ENCODE data around the gene SV2C.
"Not testable (repeated sequence)": the region's sequence is repeated elsewhere in the genome, so short reads cannot be mapped to it uniquely, and the experiment has no call there.

Gene SV2C

DNA sequence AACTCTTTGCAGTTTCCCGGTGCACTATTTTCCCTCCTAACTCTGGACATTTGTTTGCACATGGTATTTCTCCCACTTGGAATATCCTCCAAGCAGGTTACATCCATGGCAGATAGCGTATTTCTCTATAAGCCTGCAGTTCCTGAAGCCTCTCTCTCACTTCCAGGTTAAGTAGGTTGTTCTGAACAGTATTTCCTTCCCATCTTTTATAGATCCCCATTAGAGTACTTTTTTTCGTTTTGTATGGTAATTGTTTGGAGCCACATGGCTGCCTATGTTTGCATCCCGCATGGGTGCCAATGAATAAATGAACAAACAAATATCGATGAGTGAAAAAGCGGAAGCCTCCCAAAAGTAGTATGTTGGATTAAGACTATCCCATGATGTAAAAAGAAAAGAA lies 206.5 kb downstream of the SV2C start:
- DNase-seq, result no peak
- intact Hi-C loops (cut with DNase I), result no loop called here

DNA sequence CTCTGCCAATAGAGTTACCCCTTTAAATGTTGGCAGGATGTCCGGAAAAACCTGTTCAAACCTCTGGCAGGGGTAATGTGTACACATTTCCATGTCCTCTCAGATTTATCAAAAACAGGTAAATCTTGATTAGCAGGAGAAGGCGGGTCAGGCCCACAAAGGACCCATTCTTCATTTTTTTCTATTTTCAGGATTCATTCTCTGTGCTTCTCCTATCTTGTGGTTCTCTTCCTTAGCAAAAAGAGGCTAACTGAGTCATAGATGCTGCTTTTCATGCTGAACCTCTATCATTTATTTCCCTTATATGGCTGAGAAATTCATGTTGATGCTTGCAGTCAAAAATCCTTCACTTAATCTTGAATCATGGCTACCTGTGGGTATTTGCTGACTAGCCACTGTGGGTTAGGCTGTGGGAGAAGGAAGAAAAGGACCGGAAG lies 207.2 kb downstream of the SV2C start:
- intact Hi-C loops (cut with DNase I), result no loop called here
- DNase-seq, result no peak

DNA sequence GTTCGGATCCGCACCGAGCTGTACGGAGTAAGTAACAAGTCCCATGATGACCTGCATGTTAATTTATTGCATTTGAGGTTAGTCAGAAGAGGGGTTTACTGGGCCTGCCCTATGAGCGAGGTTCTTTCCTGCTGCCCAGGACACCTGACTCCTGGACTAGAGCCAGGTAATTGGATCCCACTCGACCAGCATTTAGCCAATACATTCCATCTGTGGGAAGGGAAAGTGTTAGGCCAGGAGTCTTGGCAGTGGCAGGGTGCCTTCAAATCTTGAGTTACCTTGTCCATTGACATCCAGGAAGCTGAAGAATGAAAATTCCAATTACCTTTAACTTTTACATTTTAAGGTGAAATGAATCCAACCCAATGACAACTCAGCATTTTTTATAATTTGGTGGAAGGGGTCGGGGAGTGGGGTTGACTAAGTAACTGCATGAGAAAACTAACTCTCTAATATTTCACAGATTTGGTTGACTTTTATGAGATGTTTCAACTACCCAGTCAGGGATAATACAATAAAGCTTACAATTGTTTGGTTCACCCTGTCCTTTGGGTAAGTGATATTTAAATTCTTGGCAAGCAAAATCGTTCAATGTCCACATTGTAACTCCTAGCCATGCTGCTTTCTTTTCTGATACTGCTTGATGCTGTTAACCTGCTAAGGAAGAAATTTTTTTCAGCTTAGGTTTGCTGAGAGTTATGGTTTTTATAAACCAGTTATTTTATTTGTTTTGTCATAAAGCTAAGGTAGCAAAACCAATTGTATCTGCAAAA lies 208.3 kb downstream of the SV2C start:
- intact Hi-C loops (cut with DNase I), result no loop called here
- DNase-seq, result no peak

DNA sequence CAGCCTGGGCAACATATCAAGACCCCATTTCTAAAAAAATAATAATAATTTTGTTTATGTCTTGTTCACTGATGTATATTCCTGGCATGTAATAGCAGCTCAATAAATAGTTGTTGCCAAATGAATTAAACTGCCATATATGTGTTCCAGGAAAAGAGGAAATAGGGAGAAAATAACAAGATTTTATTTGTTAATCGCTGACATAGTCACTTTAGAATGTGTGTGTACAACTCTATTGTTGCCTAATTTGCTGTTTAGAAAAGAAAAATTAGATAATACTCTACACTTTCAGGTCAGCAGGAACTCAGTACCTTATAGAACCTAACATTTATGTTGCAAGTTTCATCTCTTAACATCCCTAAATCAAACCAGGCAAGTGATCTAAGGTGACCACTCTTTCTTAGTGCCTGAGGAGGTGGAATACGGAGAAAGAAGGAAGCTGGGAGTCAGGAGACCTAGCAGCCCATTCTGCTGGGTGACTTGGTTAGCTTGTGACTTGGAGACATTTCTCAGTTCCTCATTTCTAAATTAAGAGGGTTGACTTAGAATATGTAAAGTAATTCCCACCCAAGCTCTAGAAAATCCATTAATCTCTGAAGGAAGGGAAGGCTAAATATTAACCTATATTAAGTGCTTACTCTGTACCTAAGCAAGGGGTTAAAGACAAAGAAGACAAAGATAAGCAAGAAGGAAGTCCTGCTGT lies 209.6 kb downstream of the SV2C start:
- intact Hi-C loops (cut with DNase I), result no loop called here
- DNase-seq, result no peak

DNA sequence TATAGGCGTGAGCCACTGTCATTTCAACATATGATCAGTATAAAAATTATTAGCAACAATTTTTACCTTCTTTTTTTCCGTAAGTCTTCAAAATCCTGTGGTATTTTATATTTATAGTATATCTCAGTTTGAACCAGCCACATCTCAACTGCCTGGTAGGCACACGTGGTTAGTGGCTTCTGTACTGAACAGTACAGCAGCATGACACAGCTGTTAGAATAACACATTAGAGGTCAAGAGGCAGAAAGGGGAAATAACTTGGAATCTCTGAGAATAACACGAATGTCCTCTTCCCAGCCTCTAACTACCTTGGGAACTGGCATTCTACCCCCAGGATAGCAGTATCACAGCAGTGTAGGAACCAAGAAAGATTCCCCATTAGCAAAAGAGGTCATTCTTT lies 211.4 kb downstream of the SV2C start:
- no peak for DNase-seq
- intact Hi-C loops (cut with DNase I), result no loop called here

DNA sequence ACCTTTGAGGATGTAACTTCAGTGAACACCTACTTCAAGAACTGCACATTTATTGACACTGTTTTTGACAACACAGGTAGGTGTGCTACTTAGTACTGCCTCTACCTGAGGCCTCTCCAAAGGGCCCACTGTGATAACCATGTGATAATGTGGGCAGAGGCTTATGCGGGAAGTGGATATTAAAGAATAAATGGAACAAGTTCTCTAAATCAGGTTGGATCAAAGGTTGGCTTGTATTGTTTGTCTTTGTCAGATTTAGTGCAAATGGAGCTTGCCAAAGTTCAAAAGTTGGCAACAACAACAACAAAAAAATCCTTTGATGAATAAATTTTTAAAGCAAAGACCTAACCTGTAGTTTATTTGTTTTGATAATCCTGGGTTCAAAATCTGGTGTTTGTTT lies 215.7 kb downstream of the SV2C start:
- no peak for DNase-seq
- intact Hi-C loops (cut with DNase I), result no loop called here

DNA sequence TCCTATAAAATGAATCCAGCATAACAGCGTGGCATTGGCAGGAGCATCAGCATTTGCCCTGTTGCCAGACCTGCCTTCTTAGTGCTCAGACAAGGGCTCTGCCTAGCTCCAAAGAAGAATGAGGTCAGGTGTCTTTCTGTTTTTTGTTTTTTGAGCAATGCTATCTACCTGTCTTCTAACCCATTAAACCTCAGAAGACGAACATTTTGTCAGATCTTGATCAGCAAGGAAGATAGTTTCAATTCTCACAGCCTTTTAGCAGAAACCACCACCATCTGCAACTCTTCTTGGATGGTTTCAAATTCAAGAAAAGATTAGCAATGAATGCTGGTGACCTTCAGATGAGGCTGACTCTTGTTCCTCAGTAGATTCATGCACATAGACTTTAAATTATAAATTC lies 216.4 kb downstream of the SV2C start:
- no peak for DNase-seq
- intact Hi-C loops (cut with DNase I), result no loop called here

DNA sequence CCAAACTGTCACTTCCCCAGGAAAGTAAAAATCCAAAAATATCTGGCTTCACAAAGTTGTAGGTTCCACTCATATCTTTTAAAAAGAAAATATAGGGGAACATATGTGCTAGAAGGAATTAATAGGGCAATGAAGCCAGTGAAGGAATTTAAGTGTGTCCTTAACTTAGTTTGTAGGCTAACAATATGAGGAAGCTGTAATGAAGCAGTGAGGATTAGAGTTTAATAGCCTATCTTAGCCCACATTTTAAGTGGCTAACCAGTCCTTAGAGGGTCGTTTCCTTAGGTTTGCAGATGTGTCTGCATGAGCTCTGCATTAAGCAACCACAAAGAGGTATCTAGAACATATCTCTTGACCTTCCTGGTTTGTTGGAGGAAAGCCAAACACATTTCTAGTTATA lies 218.7 kb downstream of the SV2C start:
- intact Hi-C loops (cut with DNase I); DNase-seq: not testable (repeated sequence)

DNA sequence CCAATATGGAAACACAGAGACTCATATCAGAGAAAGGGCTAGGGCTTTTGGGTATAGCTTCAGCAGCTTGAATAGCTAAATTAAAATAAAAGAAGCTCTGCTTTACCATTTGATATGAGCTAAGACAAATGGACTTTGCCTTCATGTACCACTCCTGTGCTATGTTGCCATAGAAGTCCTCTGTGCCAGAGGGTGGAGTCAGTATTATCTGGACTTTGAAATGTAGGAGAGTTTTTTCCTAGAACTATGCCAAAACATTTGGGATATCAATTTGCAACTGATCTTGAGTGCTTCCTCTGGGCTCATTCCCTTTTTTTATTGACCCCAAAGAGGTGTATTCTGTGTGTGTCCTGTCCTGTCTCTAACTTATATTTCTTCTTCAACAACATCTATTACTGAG lies 219.5 kb downstream of the SV2C start:
- intact Hi-C loops (cut with DNase I), result not testable (repeated sequence)

DNA sequence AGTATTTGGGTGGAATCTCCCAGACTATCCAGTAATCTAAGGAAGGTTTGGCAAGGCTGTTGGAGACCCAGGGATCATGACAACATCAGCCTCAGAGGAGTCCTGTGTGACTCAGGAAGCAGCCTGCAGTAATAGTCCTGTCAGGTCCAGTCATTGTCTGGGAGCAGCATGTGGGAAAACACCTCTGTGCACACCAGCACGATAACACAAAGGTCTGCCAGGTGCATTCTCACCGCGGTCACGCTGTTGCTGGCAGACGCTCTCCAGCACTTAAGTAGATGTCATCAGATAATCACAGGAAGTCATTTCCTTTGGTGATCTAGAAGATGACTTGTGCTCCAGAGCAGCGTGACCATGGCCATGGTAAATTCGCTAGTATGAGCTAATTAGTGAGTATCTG lies 220.7 kb downstream of the SV2C start:
- intact Hi-C loops (cut with DNase I), result no loop called here

More for the DNA sequence above, 219.5 kb downstream of the SV2C start:
- not testable (repeated sequence) for DNase-seq

DNA sequence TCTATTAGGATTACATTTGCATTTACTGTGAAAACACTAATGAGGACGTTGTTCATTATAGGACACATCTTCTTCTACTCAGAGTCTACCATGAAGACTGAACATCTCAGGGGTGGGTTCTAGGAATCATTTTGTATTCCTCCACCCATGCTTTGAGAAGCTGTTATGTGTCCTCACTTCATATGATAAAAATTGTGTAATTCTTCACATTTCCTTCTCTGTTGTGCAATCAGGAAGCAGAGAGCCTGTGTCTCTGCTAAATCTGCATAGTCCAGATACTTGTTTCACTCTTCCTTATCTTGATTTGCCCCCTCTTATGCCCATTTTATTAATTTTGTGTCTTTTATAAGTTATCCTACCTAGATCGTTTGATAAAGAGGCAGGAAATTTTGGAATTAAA lies 222.1 kb downstream of the SV2C start:
- no peak for DNase-seq
- intact Hi-C loops (cut with DNase I), result no loop called here

More for the DNA sequence above, 220.7 kb downstream of the SV2C start:
- DNase-seq, result no peak

DNA sequence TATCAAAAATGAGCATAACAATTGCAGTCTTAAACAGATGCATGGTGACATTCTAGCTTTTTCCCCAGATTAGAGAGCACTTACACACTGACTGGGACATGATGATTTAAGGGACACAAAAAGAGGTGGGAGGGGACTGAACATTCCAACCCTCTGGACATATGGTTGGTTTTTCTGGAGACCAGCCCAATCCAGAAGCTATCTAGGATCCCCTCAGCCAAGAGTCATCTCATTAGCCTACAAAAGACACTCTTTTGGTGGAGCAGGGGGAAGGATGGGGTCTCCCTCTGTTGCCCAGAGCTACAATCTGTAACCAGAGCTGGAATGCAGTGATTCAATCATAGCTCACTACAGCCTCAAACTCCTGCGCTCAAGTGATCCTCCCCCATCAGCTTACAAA lies 222.6 kb downstream of the SV2C start:
- DNase-seq, result no peak
- intact Hi-C loops (cut with DNase I), result no loop called here

DNA sequence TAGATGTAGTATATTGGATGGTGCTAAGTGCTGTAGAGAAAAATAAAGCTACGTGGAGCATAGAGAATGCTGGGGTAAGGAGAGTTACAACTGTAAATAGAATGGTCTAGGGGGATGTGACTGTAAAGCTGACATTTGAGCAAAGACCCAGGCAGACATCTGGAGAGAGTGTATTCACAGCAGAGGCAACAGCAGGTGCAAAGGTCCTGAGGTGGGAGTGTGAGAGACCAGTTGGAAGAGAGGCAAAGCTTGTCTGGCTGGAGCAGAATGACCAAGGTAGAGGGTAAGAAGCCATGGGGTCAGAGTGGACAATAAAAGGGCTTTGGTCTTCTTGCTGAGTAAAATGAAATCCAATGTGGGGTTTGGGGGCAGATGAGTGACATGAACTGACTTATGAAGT lies 227.0 kb downstream of the SV2C start:
- intact Hi-C loops (cut with DNase I), result no loop called here
- DNase-seq, result no peak

DNA sequence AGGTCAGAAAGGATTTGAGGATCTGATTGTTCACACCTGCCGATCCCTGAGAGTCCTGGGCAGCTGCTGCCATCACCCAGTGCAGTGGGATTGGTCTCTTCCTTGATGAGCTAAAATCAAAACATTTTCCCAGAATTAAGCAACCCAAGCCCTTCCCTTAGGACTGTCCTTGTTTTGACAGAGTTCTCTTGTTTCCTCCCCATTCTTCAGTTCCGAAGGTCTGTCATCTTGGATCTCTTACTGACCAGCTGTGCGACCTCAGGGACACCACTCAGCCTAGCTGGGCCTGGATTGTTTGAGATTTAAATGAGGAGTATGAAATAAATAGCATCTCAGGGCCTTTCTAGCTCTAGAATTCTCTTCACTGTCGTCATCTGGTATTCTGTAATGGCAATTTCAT lies 229.6 kb downstream of the SV2C start:
- no peak for DNase-seq
- intact Hi-C loops (cut with DNase I), result no loop called here

DNA sequence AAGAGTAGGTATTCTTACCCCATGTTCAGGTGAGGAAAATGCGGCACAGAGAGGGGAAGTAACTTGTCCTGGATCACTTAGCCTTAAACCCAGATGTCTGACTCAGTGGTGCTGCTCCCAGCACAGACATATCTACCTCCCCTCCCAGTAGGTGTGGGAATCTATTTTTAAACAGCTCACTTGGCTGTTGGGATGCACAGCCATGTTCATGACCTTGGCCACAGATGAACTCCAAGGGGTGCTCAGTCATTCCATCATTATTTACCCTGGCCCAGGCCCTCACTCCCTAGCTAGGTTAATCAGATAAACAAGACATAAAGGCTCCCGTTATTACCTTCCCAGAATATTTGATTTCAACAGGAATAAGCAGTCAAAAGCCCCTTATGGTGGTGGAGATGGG lies 231.5 kb downstream of the SV2C start:
- no peak for DNase-seq
- intact Hi-C loops (cut with DNase I), result no loop called here

DNA sequence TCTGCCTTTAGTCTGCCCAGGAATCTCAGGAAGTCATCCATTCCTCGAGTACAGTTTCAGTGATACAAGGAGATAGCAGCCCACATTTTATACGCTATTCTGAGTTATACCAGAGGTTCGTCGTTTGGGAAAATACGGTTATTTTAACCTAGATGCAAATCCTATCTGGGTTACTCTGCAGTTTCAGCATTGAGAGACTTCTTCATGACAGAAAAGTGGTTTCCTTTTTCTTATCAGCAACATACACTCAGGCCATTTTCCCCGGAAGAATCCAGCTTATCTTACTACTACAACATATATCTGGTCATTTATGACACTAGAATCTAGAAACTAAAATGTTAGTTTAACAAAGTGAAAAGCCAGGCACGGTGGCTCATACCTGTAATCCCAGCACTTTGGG lies 236.5 kb downstream of the SV2C start:
- DNase-seq, result no peak
- intact Hi-C loops (cut with DNase I), result no loop called here

DNA sequence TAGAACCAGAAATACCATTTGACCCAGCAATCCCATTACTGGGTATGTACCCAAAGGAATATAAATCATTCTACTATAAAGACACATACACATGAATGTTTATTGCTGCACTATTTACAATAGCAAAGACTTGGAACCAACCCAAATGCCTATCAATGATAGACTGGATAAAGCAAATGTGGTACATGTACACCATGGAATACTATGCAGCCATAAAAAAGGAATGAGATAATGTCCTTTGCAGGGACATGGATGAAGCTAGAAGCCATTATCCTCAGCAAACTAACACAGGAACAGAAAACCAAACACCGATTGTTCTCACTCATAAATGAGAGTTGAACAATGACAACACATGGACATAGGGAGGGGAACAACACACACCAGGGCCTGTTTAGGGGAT lies 240.3 kb downstream of the SV2C start:
- DNase-seq; intact Hi-C loops (cut with DNase I): not testable (repeated sequence)

DNA sequence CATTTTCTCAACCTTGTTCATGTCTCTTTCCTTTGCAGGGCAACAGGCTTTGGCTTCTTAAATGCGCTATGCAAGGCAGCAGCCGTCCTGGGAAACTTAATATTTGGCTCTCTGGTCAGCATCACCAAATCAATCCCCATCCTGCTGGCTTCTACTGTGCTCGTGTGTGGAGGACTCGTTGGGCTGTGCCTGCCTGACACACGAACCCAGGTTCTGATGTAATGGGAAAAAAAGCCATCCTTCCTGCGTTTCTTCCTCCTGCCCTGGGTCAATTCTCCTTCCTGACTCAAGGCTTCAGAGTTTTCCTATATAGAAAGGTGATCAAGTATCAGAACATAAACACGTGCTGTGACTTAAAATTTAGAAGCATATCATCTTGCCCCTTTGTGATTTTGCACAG lies 242.1 kb downstream of the SV2C start:
- no peak for DNase-seq
- intact Hi-C loops (cut with DNase I), result no loop called here

DNA sequence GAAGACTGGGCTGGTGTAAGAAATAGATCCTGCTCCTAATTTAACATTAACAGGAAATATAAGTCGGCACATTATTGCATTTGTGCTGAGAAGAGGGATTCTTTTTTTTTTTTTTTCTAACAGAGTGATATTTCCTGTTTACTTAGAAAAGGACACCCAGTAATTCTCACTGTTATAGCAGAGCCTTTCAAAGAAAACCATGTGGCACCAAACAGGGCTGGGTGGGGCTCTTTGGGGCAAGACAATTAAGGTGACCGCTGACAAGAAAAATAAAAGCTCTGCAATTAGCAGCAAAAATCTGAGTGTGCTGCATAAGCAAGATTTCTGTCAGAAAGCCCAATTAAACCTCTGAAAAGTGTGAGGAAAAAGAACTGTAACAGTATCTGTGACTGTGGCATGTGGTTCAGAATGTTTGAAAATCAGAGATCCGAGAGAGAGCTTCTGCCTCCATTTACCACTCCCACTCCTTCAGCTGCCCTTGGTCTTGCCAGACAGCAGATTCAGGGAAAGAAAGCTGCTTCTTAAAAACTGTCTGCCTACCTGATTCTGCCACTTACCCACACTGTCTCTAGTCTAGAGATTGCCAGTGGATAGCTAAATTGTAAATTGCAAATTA lies 242.8 kb downstream of the SV2C start:
- intact Hi-C loops (cut with DNase I), result no loop called here
- DNase-seq, result no peak

DNA sequence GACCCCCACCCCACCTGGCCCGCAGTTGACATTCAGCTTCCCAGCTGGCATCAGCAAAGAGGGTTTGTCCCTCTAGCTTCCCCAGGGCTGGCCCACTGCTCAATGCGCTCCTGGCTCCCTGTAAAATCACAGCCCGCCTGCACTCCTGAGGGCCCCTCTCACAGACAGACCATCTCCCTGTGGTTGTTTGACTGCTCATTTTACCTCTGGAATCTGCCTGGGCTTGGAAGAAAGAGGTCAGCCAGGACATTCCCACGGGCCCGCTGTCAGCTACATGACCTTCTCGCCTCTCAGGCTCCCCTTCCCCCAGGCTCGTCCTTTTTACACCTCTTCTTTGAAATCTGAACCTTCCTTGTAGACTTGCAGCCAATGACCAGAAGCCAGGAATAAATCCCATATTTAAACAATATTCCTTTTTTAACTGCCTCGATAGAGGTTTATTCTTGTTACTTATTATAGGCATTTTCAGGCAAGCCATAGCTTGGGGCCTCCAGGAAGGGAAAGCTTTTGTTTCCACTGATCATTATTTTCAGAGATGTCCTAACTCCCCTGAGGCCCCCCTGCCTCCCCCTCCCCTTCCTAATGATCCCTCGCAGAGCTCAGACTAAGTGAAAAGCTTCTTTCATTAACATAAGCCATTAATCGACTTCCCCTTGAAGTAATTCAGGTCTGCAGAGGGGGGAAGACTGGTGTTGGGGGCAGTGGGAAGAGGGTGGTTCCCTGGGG lies 243.6 kb downstream of the SV2C start:
- intact Hi-C loops (cut with DNase I), result no loop called here
- DNase-seq, result no peak

DNA sequence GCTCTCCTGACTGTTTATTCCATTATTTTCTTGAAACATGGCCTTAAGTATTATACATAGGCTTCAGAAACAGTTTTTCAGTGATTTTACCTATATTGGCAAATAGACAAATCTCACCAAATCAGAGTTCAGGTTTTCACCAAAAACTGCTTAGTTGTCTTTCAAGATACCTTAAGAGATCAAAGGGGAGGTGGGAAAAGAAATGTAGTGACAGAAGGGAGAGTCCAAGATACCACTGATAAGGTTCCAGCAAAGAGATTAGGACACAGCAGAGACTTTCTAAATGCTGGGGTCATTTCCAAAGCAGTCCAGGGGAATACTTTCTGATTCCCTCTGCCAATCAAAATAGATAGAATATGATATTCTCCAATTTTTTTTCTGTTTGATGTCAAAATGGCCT lies 246.2 kb downstream of the SV2C start:
- DNase-seq, result no peak
- intact Hi-C loops (cut with DNase I), result no loop called here
